ENCODE measurements around the gene FCRL1.

Gene FCRL1, protein sequence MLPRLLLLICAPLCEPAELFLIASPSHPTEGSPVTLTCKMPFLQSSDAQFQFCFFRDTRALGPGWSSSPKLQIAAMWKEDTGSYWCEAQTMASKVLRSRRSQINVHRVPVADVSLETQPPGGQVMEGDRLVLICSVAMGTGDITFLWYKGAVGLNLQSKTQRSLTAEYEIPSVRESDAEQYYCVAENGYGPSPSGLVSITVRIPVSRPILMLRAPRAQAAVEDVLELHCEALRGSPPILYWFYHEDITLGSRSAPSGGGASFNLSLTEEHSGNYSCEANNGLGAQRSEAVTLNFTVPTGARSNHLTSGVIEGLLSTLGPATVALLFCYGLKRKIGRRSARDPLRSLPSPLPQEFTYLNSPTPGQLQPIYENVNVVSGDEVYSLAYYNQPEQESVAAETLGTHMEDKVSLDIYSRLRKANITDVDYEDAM

DNA sequence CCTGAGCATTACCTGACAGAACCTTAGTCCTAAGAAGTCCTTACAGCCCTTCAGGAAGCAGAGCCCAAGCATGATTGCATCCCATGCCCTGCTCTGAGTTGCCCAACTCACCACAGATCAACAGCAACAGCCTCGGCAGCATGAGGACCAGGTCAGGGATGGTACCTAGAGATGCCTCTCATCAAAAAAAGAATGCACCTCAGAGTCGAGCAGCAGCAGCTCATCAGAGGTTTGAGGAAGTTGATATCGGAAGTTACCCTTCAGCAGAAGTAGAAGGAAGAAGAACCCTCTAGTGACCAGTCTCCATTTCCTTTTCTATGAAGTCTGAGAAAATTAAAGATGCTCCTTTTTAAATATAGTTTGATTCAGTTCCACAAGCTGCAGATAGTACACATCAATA is at the start of gene FCRL1:
TSS of gene FCRL1 (minus strand) at position 225 of the 400 bp plus-strand sequence. CDS start at position 142, 83 bp downstream.
- Histone ChIP-seq H3K27ac (no peak within 1 kb of the TSS), H3K9me3 (replicated peaks in 1 of 11) (peaks cover 0 to 6% (median 0%) of the 10 kb centered on the region in 11 experiments; a peak in 1 of 22 replicates), H3K27me3 (no peaks in the 10 kb centered on the region), H3K36me3 (no peaks in the 10 kb centered on the region), H3K4me3 (no peak within 1 kb of the TSS), H3K4me2 (peak within 1 kb of the TSS in 9 of 11 experiments; percentile 1 to 57 (median 33); a peak in 14 of 22 replicates), H4K20me1 (no peaks in the 10 kb centered on the region), H3K4me1 (peaks cover 8 to 18% (median 12%) of the 10 kb centered on the region in 10 experiments; a peak in 16 of 20 replicates), H3K9ac (no peak within 1 kb of the TSS)
- no peak for TF ChIP-seq Cebpa-rat (IDR thresholded peaks at IDR 0.05)

DNA sequence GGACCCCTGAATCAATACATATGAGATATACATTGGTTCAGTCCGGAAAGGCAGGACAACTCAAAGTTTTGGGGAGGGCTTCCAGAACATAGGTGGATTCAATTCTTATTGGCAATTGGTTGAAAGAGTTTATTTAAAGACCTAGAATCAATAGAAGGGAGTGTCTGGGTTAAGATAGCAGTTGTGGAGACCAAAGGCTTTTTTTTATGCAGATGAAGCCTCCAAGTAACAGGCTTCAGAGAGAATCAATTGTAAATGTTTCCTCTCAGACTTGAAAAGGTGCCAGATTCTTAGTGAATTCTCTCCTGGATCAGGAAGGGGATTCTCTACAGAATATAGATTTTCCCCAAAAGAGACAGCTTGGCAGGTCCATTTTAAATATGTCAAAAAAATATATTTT is 48.7 kb upstream of the FCRL1 start:
- peaks cover 0 to 13% (median 0%) of the 10 kb centered on the region in 10 experiments; a peak in 5 of 20 replicates for H3K4me1 ChIP-seq
- no peak overlapping the region for H3K4me2 ChIP-seq
- H3K9me3 ChIP-seq (replicated peaks in 1 of 11) = no peaks in the 10 kb centered on the region
- no peak overlapping the region for H3K27ac ChIP-seq
- H3K27me3 ChIP-seq = no peaks in the 10 kb centered on the region
- no peak for TF ChIP-seq Cebpa-rat (IDR thresholded peaks at IDR 0.05)
- no peak overlapping the region for H3K4me3 ChIP-seq
- no peak overlapping the region for H3K9ac ChIP-seq
- no peaks in the 10 kb centered on the region for H3K36me3 ChIP-seq
- no peaks in the 10 kb centered on the region for H4K20me1 ChIP-seq

DNA sequence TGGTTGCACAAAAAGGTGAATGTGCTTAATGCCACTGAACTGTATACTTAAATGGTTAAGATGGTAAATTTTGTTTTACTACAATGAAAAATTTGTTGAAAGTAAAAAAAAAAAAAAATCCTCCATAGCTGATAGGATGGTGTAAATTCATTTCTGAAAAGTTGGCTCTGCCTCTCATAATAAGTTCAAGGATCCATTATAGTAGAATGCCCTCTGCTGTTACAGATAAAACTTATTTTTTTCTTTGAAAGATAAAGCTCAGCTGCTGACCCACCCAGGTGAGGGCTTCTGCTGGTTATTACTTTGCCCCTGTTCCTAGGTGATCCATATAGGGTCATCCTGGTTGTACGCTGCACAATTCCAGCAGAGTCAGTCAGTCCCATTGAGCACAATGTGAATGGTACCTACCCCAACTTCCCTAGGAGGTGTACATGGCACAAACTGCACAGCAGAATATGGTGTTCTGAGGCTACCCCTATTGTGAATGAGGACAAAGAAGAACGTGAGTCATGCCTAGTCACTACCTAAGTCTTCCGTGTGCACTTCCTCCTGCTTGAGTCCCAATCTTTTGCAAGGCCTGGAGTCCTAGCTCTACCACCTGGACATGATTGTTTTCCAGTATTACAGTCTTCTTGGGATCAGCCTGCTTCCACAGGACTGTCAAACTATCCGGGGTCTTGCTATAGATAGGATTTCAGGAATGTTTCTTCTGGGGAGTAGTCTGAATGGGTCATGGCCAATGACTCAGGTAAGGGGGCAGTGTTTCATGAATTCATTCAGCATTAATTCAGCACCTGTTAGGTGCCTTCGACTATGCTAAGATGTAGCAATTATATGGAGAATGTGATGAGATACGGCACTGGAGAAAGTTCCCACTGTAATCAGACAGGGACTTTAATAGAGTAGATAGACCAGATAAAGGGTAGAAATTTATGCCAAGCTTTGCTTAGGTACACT is 42.5 kb upstream of the FCRL1 start:
- Histone ChIP-seq H3K4me2 (no peak overlapping the region), H3K27ac (no peak overlapping the region), H4K20me1 (no peaks in the 10 kb centered on the region), H3K27me3 (no peaks in the 10 kb centered on the region), H3K9ac (no peak overlapping the region), H3K36me3 (no peaks in the 10 kb centered on the region), H3K4me1 (no peaks in the 10 kb centered on the region), H3K9me3 (replicated peaks in 1 of 11) (no peaks in the 10 kb centered on the region), H3K4me3 (no peak overlapping the region)
- TF ChIP-seq Cebpa-rat (IDR thresholded peaks at IDR 0.05) = no peak

DNA sequence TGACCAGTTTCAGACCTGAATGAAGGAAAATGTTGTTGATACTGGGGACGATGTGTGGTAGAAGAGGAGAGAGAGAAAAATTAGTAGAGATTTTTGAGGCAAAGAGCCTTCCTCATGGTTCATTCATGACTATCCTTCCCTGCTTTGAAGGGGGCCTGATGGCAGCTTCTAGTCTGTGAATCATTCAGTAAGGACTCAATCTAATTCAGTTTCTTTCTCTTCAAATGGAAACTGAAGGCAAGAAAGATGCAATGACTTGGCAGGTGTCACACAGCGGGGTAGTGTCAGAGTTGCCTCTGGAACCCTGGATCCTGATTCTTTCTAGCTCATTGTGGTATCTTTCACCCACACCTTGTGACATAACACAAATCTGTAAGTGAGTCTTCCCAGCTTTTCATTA is 36.6 kb upstream of the FCRL1 start:
- Histone ChIP-seq H4K20me1 (no peaks in the 10 kb centered on the region), H3K4me1 (no peaks in the 10 kb centered on the region), H3K9me3 (replicated peaks in 1 of 11) (0 out of 22 replicates have a peak, but pooled peaks cover 0 to 5% (median 0%) of the 10 kb centered on the region in 11 experiments), H3K4me2 (no peak overlapping the region), H3K27ac (no peak overlapping the region), H3K27me3 (no peaks in the 10 kb centered on the region), H3K4me3 (no peak overlapping the region), H3K9ac (no peak overlapping the region), H3K36me3 (no peaks in the 10 kb centered on the region)
- no peak for TF ChIP-seq Cebpa-rat (IDR thresholded peaks at IDR 0.05)

DNA sequence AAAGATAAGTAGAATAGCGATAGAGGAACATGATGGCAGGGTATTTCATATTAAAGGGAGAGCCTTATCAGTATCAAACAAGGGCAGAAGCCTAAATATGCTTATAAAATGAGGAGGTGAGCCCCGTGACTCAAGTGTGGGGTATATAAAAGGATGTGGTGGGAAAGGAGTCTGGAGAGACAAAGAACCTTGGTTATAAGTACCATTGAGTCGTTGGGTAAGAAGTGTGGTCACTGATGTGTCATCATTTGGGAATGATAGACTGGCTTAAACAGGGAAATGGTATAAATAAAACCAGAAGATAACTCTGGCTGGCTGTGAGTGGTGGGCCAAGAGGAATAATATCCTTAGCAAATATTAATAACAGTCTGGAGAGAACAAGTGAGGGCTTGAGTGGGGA is 32.6 kb upstream of the FCRL1 start:
- H3K36me3 ChIP-seq = no peaks in the 10 kb centered on the region
- no peaks in the 10 kb centered on the region for H3K27me3 ChIP-seq
- H3K27ac ChIP-seq = no peak overlapping the region
- no peak for TF ChIP-seq Cebpa-rat (IDR thresholded peaks at IDR 0.05)
- H3K4me3 ChIP-seq = no peak overlapping the region
- 0 out of 22 replicates have a peak, but pooled peaks cover 0 to 5% (median 0%) of the 10 kb centered on the region in 11 experiments for H3K9me3 ChIP-seq (replicated peaks in 1 of 11)
- no peak overlapping the region for H3K4me2 ChIP-seq
- H3K4me1 ChIP-seq = peaks cover 7 to 17% (median 13%) of the 10 kb centered on the region in 10 experiments
- no peaks in the 10 kb centered on the region for H4K20me1 ChIP-seq
- no peak overlapping the region for H3K9ac ChIP-seq

DNA sequence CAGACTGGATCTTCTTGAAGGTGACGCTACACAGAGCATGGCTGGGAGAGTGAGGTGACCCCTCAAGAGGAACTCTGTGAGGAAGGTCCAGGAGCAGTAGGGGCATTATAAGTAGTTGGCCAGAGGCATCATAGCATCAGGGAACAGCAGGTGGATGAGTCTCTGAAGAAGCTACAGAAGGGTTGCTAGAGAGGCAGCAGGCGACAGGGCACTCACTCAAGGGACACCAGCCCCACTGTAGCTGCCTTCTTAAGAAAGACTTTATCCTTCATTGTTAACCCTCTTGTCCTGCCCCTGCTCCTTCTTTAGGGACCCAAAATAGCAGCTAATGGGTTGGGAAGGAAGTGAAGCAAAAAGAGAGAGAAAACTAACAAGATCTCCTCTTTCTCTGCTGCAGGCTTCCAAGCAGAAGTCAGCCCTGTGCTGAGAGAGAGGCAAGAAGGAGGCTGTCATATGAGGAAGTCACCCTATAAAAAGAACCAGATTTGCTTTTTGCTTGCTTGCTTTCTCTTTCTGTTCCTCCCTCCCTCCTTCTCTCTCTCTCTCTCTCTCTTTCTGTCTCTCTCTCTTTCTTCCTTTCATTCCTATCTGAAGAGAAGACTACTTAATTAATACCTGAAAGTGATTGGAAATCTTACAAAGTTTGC is 29.4 kb upstream of the FCRL1 start:
- Histone ChIP-seq H3K27ac (0 out of 22 replicates have a peak overlapping the region, but pooled peaks of 3 of the 11 experiments have one; percentile 2 to 35 (median 22)), H3K36me3 (no peaks in the 10 kb centered on the region), H3K9ac (no peak overlapping the region), H3K4me2 (peak overlapping the region; percentile 24 to 86 (median 55); a peak in 20 of 22 replicates), H4K20me1 (no peaks in the 10 kb centered on the region), H3K27me3 (no peaks in the 10 kb centered on the region), H3K9me3 (replicated peaks in 1 of 11) (no peaks in the 10 kb centered on the region), H3K4me1 (peaks cover 7 to 32% (median 13%) of the 10 kb centered on the region in 10 experiments), H3K4me3 (no peak overlapping the region)
- TF ChIP-seq Cebpa-rat (IDR thresholded peaks at IDR 0.05) = no peak

DNA sequence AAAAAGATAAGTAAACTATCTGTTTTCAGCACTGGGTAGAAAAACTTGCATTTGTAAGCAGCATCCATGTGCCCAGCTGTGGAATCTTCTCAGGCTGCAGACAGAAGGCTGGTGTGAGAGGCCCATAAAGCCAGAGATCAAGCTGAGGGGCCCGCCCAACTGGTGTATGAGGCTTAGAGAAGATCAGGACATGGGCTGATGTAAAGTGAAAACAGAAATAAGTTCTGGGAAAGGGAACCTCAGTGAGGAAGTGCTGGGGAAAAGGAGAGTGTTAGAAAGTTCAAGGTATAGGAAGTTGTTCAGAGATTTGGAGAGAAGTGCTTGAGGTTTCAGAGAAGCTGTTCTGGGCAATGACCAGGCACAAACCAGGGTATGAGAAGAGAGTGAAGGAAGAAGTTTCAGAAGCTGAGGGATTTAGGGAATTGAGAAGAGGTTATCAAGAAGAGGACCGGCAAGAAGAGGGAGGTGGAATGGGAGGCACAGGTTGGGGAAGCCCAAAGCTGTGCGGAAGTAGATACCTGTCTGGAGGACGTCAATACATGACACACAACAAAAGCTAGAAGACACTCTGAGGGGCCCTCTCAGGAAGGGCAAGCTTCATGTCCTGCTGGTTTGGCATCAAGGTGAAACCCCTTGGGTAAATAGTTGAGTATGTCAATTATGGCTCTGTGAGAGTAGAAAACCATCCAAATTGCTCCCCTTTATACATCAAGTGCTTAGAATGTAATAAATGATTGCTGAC is 24.3 kb upstream of the FCRL1 start:
- no peak for TF ChIP-seq Cebpa-rat (IDR thresholded peaks at IDR 0.05)
- Histone ChIP-seq H3K27me3 (no peaks in the 10 kb centered on the region), H3K27ac (no peak overlapping the region), H3K4me2 (peak overlapping the region in 3 of 11 experiments; percentile 38 to 67 (median 61); a peak in 6 of 22 replicates), H3K4me3 (no peak overlapping the region), H3K4me1 (peaks cover 4 to 44% (median 6%) of the 10 kb centered on the region in 10 experiments), H4K20me1 (no peaks in the 10 kb centered on the region), H3K9me3 (replicated peaks in 1 of 11) (no peaks in the 10 kb centered on the region), H3K9ac (no peak overlapping the region), H3K36me3 (no peaks in the 10 kb centered on the region)

DNA sequence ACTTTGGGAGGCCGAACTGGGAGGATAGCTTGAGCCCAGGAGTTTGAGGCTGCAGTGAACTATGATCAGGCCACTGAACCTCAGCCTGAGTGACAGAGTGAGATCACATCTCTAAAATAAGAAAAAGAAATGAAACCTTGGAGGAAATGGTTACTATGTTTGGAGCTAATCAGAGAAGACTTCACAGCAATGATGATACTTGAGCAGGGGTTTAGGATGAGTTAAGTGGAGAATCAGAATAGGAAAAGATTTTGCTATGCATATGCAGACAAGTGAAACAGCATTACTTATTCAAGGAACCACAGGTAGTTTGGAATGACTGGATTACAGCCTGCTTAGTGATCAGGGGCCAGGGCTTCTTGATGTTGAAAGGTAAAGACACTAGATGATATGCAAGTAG is 23.0 kb upstream of the FCRL1 start:
- no peak for TF ChIP-seq Cebpa-rat (IDR thresholded peaks at IDR 0.05)
- Histone ChIP-seq H3K4me3 (no peak overlapping the region), H3K27me3 (no peaks in the 10 kb centered on the region), H3K27ac (no peak overlapping the region), H3K9ac (no peak overlapping the region), H3K4me1 (peaks cover 0 to 40% (median 0%) of the 10 kb centered on the region in 10 experiments; a peak in 7 of 20 replicates), H3K36me3 (no peaks in the 10 kb centered on the region), H4K20me1 (no peaks in the 10 kb centered on the region), H3K4me2 (peak overlapping the region in 3 of 11 experiments; percentile 38 to 67 (median 61); a peak in 5 of 22 replicates), H3K9me3 (replicated peaks in 1 of 11) (no peaks in the 10 kb centered on the region)
